Subcutaneous preadipocyte (primary cell): Measurements from ENCODE around the gene SMIM15. TPM values are rescaled to one million over a fixed set of nuclear protein-coding genes. Genes with fewer than 3 reads are reported as not detected.

ENCODE experiments used
- total RNA-seq: library from RNA; depleted of rRNA; stranded (reverse); fragments of >200 nt; gene quantifications from 2 replicates; pipeline ENCODE4 v1.2.3, GENCODE V29; 2012

The SMIM15 gene
- total RNA-seq, result 37.5 and 38.1 TPM in 2 replicates

DNA sequence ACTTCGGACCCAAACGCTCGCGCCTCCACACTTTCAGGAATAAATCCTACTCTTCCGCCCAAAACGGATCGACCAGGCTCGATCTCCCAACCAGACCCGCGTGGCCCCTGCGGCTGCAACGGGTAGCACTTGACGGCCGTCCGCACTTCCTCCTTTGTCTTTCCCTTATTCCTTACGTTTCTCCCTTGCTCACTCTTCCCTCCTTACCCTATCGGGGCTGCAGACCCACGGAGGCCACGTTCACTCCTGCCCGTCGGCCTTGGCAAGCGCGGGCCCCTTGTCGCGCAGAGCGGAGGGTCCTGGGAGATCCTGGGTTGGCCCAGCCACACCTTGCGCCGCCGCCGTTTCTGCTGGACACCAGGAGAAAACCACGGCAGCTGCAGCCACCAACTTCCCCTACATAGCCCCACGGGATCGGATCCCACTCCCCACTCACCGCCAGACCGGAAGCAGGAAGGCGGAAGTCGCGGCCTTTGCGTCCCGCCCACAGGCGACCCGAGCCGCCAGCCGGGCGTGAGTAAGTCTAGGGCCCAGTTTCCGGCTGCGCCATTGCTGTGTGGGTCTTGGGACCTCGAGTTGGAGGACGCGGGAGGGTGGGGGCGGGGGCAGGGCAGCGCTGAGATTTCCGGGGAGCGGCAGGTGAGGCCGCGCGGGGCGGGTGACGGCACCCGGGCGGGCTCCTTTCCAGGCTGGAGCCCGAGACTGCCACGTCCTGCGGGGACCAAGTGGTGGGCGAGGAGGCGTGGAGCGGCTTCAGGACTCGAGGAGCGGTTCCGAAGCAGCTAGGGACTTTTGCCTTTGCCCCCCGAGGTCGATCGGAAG is at the start of gene SMIM15:
SMIM15 (minus strand) TSS at position 459 of the 822 bp plus-strand sequence. CDS start 2,297 bp downstream, outside the sequence.

Other genes with a start within 250 kb of the SMIM15 start
- gene ERCC8, start 217.4 kb downstream of the SMIM15 start, total RNA-seq, result 17.3 and 19.9 TPM in 2 replicates
- gene NDUFAF2, start 217.3 kb downstream of the SMIM15 start, total RNA-seq, result 36.8 and 38.2 TPM in 2 replicates
- gene ZSWIM6, start 169.8 kb upstream of the SMIM15 start, total RNA-seq, result 7.7 and 14.9 TPM in 2 replicates